Measurements from ENCODE around the gene GNA12. TPM values are rescaled to one million over a fixed set of nuclear protein-coding genes. Genes with fewer than 3 reads are reported as not detected.

The GNA12 gene
- total and polyA plus RNA-seq, 2 experiments from 2014 or later, result 28.4 to 40.2 TPM

DNA sequence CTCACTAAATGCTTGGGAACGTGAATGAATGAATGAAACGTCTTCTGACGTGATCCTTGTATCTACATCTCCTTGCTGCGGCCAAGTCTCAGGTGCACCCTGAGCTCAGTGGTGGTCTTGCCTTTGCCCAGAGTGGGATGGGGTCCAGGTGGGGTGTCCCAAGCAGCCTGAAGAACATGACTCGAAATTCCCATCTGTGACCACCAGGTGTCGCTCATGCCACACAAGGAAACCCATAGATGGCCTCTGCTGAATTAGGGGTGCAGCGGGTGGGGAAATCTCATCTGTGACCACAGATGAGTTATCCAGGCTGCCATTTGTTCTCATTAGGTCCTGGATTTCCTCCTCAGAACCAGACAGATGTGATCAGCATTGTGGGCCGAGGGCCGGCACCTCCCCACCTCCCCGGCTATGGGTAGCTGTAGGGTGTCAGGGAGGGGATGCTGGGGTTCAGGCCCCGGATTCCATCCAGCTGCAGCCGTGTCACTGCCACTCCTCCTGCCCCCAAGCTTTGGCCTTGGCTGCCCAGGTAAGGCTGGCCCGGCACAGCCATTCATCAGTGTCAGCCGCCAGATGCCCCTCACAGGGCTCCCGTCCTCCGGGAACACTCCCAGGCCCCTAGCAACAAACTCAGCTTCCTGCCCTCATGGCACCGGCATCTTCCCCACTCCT is 21.0 kb upstream of the GNA12 start:
- no peaks in the 10 kb centered on the region for H4K20me1 ChIP-seq (ENCODE audit: insufficient read depth, poor library complexity, severe bottlenecking)
- H3K36me3 ChIP-seq (replicated peaks; ENCODE audit: insufficient read depth, low read depth), result no peaks in the 10 kb centered on the region
- TF ChIP-seq EZH2 (IDR thresholded peaks at IDR 0.05; ENCODE audit: borderline replicate concordance), result no peak
- no peak for TF ChIP-seq EZH2phosphoT487 (IDR thresholded peaks at IDR 0.05; ENCODE audit: low read depth, severe bottlenecking, unreplicated experiment)
- TF ChIP-seq, protein P1, sequence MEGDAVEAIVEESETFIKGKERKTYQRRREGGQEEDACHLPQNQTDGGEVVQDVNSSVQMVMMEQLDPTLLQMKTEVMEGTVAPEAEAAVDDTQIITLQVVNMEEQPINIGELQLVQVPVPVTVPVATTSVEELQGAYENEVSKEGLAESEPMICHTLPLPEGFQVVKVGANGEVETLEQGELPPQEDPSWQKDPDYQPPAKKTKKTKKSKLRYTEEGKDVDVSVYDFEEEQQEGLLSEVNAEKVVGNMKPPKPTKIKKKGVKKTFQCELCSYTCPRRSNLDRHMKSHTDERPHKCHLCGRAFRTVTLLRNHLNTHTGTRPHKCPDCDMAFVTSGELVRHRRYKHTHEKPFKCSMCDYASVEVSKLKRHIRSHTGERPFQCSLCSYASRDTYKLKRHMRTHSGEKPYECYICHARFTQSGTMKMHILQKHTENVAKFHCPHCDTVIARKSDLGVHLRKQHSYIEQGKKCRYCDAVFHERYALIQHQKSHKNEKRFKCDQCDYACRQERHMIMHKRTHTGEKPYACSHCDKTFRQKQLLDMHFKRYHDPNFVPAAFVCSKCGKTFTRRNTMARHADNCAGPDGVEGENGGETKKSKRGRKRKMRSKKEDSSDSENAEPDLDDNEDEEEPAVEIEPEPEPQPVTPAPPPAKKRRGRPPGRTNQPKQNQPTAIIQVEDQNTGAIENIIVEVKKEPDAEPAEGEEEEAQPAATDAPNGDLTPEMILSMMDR (IDR thresholded peaks at IDR 0.05; ENCODE audit: poor library complexity), result peak; percentile 91
- no peaks in the 10 kb centered on the region for H3K27me3 ChIP-seq
- no peaks in the 10 kb centered on the region for H3K9me3 ChIP-seq (ENCODE audit: low read depth)
- no peak overlapping the region for H3K4me2 ChIP-seq
- H3K27ac ChIP-seq, result peak overlapping the region; percentile 92
- 66% methylated on average over 17 of the region's 17 CpGs for WGBS (ENCODE audit: low lambda C conversion rate, missing lambda C conversion rate)
- DNase-seq (ENCODE audit: low spot score), result peak; percentile 76
- H3K4me3 ChIP-seq, result no peak overlapping the region
- H3K79me2 ChIP-seq, result no peaks in the 10 kb centered on the region
- peaks cover 14% of the 10 kb centered on the region for H3K4me1 ChIP-seq (ENCODE audit: insufficient read depth)
- H2AFZ ChIP-seq, result no peak overlapping the region
- no peaks in the 10 kb centered on the region for H3K9me2 ChIP-seq (replicated peaks; ENCODE audit: insufficient read depth)

DNA sequence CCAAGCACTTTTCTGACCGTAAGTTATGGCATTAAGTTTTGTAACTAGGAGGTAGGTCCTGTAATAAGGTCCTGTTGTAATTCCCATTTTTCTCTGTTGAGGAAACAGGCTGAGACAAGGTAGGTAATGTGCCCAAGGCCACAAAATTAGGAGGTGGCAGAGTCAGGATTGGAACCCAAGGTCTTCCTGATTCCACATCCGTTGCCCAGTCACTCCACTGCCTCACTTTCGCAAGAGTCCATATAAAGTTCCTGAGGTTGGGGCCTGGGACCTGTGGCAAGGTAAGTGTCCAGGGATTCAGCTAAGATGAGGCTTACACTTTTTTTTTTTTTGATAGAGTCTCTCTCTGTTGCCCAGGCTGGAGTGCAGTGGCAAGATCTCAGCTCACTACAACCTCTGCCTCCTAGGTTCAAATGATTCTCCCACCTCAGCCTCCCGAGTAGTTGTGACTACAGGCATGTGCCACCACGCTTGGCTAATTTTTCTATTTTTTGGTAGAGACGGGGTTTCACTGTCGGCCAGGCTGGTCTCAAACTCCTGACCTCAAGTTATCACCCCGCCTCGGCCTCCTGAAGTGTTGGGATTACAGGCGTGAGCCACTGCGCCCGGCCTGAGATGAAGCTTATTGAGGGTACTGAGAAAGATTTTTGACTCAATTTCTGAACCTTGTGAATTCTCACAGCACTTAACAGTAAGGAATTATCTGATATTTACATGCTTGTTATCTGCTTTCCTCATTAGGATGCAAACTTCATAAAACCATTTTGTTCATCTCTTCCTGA is 20.3 kb upstream of the GNA12 start:
- Histone ChIP-seq H3K9me2 (replicated peaks; ENCODE audit: insufficient read depth) (no peaks in the 10 kb centered on the region), H3K4me3 (no peak overlapping the region), H3K27ac (peak overlapping the region; percentile 92), H3K9me3 (ENCODE audit: low read depth) (no peaks in the 10 kb centered on the region), H3K27me3 (no peaks in the 10 kb centered on the region), H2AFZ (peak overlapping the region; percentile 7), H3K4me2 (peak overlapping the region; percentile 40), H3K4me1 (ENCODE audit: insufficient read depth) (peaks cover 14% of the 10 kb centered on the region), H3K79me2 (no peaks in the 10 kb centered on the region), H3K36me3 (replicated peaks; ENCODE audit: insufficient read depth, low read depth) (no peaks in the 10 kb centered on the region), H4K20me1 (ENCODE audit: insufficient read depth, poor library complexity, severe bottlenecking) (no peaks in the 10 kb centered on the region)
- no peak for DNase-seq (ENCODE audit: low spot score)
- 94% methylated on average over 12 of the region's 12 CpGs for WGBS (ENCODE audit: low lambda C conversion rate, missing lambda C conversion rate)
- TF ChIP-seq EZH2phosphoT487 (IDR thresholded peaks at IDR 0.05; ENCODE audit: low read depth, severe bottlenecking, unreplicated experiment) (no peak), EZH2 (IDR thresholded peaks at IDR 0.05; ENCODE audit: borderline replicate concordance) (no peak)
- TF ChIP-seq, protein P1 (IDR thresholded peaks at IDR 0.05; ENCODE audit: poor library complexity), result no peak

DNA sequence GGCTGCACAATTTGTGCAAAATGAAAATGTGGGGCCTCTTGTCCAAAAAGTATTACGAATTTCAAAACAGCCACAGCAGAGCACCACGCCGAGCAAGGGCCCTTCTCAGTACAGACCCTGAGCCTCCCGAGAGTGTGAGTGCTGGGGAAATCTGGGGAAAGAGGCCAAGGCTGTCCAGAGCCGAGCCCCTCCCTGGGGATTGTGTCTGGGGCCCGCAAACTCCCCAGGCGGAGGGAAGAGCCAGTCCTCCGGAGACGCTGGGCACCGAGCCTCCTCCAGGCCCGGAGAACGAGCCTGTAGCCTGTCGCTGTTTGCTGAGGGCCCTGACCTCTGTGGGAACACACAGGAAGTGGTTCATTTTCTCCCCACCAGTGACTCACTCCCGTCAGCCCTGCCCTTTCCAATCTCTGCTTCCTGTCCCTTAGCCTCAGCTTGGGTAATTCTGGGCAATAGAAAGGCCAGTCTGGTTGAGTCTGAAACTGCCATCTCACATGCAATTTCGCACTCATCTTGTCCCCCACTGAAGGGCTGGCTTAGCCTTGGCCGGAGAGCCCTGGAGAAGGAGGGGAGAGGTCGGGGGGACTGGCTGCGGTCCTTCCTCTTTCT is 19.5 kb upstream of the GNA12 start:
- DNase-seq (ENCODE audit: low spot score), result peak; percentile 85
- H3K27ac ChIP-seq, result peak overlapping the region; percentile 92
- no peak overlapping the region for H3K4me3 ChIP-seq
- H4K20me1 ChIP-seq (ENCODE audit: insufficient read depth, poor library complexity, severe bottlenecking), result no peaks in the 10 kb centered on the region
- 62% methylated on average over 16 of the region's 18 CpGs for WGBS (ENCODE audit: low lambda C conversion rate, missing lambda C conversion rate)
- H3K4me2 ChIP-seq, result peak overlapping the region; percentile 63
- TF ChIP-seq EZH2phosphoT487 (IDR thresholded peaks at IDR 0.05; ENCODE audit: low read depth, severe bottlenecking, unreplicated experiment) (no peak), EZH2 (IDR thresholded peaks at IDR 0.05; ENCODE audit: borderline replicate concordance) (no peak)
- TF ChIP-seq, protein P1 (IDR thresholded peaks at IDR 0.05; ENCODE audit: poor library complexity), result no peak
- H3K4me1 ChIP-seq (ENCODE audit: insufficient read depth), result peaks cover 14% of the 10 kb centered on the region
- H3K9me2 ChIP-seq (replicated peaks; ENCODE audit: insufficient read depth), result no peaks in the 10 kb centered on the region
- no peaks in the 10 kb centered on the region for H3K27me3 ChIP-seq
- H3K9me3 ChIP-seq (ENCODE audit: low read depth), result no peaks in the 10 kb centered on the region
- H3K36me3 ChIP-seq (replicated peaks; ENCODE audit: insufficient read depth, low read depth), result no peaks in the 10 kb centered on the region
- peak overlapping the region; percentile 7 for H2AFZ ChIP-seq
- H3K79me2 ChIP-seq, result no peaks in the 10 kb centered on the region

All from hepatocyte (in vitro differentiated cells).